OCI-LY7 (cell line): ENCODE measurements around the gene MYBPC1. TPM values are rescaled to one million over a fixed set of nuclear protein-coding genes. Genes with fewer than 3 reads are reported as not detected.

Experiments
- BruUV-seq: library from RNA; stranded (reverse); fragments of 400-500 nt; replicated peaks from 2 replicates; lab custom pipeline; 2021; lab: Mats Ljungman, UMichigan
- CTCF ChIA-PET: fragments of 300-600 bp; sonication (Branson Sonifier 250); formaldehyde crosslinking; loops from one replicate; lab custom pipeline; 2022; ENCODE audit warnings: antibody characterized with exemption; ENCODE audit not compliant: unreplicated experiment; lab: Charles Lee
- POLR2A ChIA-PET: fragments of 300-600 bp; sonication (Branson Sonifier 250); formaldehyde crosslinking; loops from one replicate; lab custom pipeline; 2022; ENCODE audit warnings: antibody characterized with exemption; lab: Charles Lee
- DNase-seq: peaks from one replicate; pipeline ENCODE4 v3.0.0-alpha.2; 2015; ENCODE audit warnings: low spot score
- H2AFZ ChIP-seq: fragments of 200-600 bp; sonication (generic), shearing (Covaris generic); 2 replicates; pipeline ENCODE4 v1.6.1; 2014; ENCODE audit warnings: mild to moderate bottlenecking, antibody characterized with exemption, low read length, moderate library complexity
- H3K27ac ChIP-seq: fragments of 200-600 bp; sonication (generic); 2 replicates; pipeline ENCODE4 v1.5.1; 2014; ENCODE audit warnings: mixed run types, low read depth, mild to moderate bottlenecking, moderate library complexity, low read length, inconsistent platforms; ENCODE audit not compliant: poor library complexity, severe bottlenecking
- H3K36me3 ChIP-seq: fragments of 200-600 bp; sonication (generic); 2 replicates; pipeline ENCODE4 v1.6.1; 2014; ENCODE audit warnings: mild to moderate bottlenecking, antibody characterized with exemption, low read length, moderate library complexity, mixed read lengths; ENCODE audit not compliant: insufficient read depth
- H3K4me1 ChIP-seq: fragments of 200-600 bp; sonication (generic); 2 replicates; pipeline ENCODE4 v1.5.1; 2014; ENCODE audit warnings: mild to moderate bottlenecking, low read length; ENCODE audit not compliant: insufficient read depth, poor library complexity, severe bottlenecking
- H3K4me2 ChIP-seq: fragments of 200-600 bp; sonication (generic); 2 replicates; pipeline ENCODE4 v1.6.1; 2014; ENCODE audit warnings: mild to moderate bottlenecking, low read length
- H3K4me3 ChIP-seq: fragments of 200-600 bp; sonication (generic); 2 replicates; pipeline ENCODE4 v1.5.1; 2014; ENCODE audit warnings: mild to moderate bottlenecking, low read depth, low read length; ENCODE audit not compliant: poor library complexity, severe bottlenecking
- H3K79me2 ChIP-seq: fragments of 200-600 bp; sonication (generic); 2 replicates; pipeline ENCODE4 v1.6.1; 2016; ENCODE audit warnings: low read depth, mild to moderate bottlenecking, low read length, moderate library complexity, mixed read lengths; ENCODE audit not compliant: insufficient read depth
- H3K9me2 ChIP-seq: fragments of 200-600 bp; sonication (generic); 2 replicates; pipeline ENCODE4 v1.6.1; 2016; ENCODE audit warnings: mild to moderate bottlenecking, low read length, mixed read lengths; ENCODE audit not compliant: insufficient read depth
- H3K9me3 ChIP-seq: fragments of 200-600 bp; sonication (generic); 2 replicates; pipeline ENCODE4 v1.6.1; 2014; ENCODE audit warnings: mild to moderate bottlenecking, mixed run types, low read length, mixed read lengths
- H4K20me1 ChIP-seq: fragments of 200-600 bp; sonication (generic); 2 replicates; pipeline ENCODE4 v1.6.1; 2014; ENCODE audit warnings: mild to moderate bottlenecking, antibody characterized with exemption, low read length, moderate library complexity, mixed read lengths; ENCODE audit not compliant: insufficient read depth
- CTCF ChIP-seq: fragments of 200-600 bp; sonication (generic); conservative IDR thresholded peaks from 2 replicates; pipeline ENCODE4 v1.5.1; 2014; ENCODE audit warnings: mild to moderate bottlenecking, antibody characterized with exemption, low read length, moderate library complexity, mixed read lengths
- EZH2phosphoT487 ChIP-seq: fragments of 200-600 bp; sonication (generic); IDR thresholded peaks from 2 replicates; pipeline ENCODE4 v1.6.1; 2018; ENCODE audit warnings: low read depth, borderline replicate concordance, mild to moderate bottlenecking, mixed run types, antibody characterized with exemption, low read length, moderate library complexity, mixed read lengths
- intact Hi-C: fragments of 100-400 bp; cut with micrococcal nuclease; formaldehyde crosslinking; loops from one replicate; pipeline ENCODE4 v1.10.0; 2022; ENCODE audit not compliant: unreplicated experiment
- total RNA-seq, 2 experiments: library from RNA; depleted of rRNA in 1 of 2; stranded (reverse); fragments of >200 nt in 1 of 2; shearing (Covaris generic) in 1 of 2; gene quantifications; 2 replicates each; pipeline ENCODE4 v1.2.3, GENCODE V29; 2014 to 2022

MYBPC1 gene
- total RNA-seq, 2 experiments from 2014 or later, result not detected

- Histone ChIP-seq H3K4me2 (no peak overlapping the region), H3K4me3 (no peak overlapping the region), H2AFZ (no peak overlapping the region), H3K79me2 (peaks cover 19% of the 10 kb centered on the region; the same call in 1 of the 2 replicates), H3K27ac (no peak overlapping the region), H4K20me1 (0 out of 2 replicates have a peak, but pooled peaks cover 3% of the 10 kb centered on the region), H3K9me2 (no peaks in the 10 kb centered on the region), H3K36me3 (no peaks in the 10 kb centered on the region; the same call in 1 of the 2 replicates), H3K4me1 (peaks cover 4% of the 10 kb centered on the region), H3K9me3 (no peaks in the 10 kb centered on the region)
- POLR2A ChIA-PET, result no interaction called here
- TF ChIP-seq CTCF (no peak), EZH2phosphoT487 (no peak)
- intact Hi-C loops, result no loop called here
- DNase-seq, result no peak
- CTCF ChIA-PET, result no interaction called here
- BruUV-seq, result no TSS peak
Observed at GRCh38 chr12:101710288-101710687, 115.5 kb downstream of the MYBPC1 start.

GRCh38 chr12:101713059-101713682 is 118.4 kb downstream of the MYBPC1 start:
- Histone ChIP-seq H3K36me3 (peaks cover 6% of the 10 kb centered on the region; the same call in 1 of the 2 replicates), H3K9me2 (no peaks in the 10 kb centered on the region), H3K79me2 (peaks cover 17% of the 10 kb centered on the region; the same call in 1 of the 2 replicates), H2AFZ (no peak overlapping the region), H3K9me3 (no peaks in the 10 kb centered on the region), H3K27ac (no peak overlapping the region), H3K4me2 (no peak overlapping the region), H4K20me1 (0 out of 2 replicates have a peak, but pooled peaks cover 3% of the 10 kb centered on the region), H3K4me3 (no peak overlapping the region), H3K4me1 (peaks cover 4% of the 10 kb centered on the region)
- no peak for DNase-seq
- ChIA-PET POLR2A (interaction anchor here (0.7 to 1.7 kb wide), 2 partner anchors 30 to 137 kb away, joined by 3 to 4 read pairs; no protein-coding TSS in a partner anchor), CTCF (no interaction called here)
- intact Hi-C loops, result no loop called here
- no TSS peak for BruUV-seq
- TF ChIP-seq EZH2phosphoT487 (no peak), CTCF (no peak)

- H3K4me3 ChIP-seq, result no peak overlapping the region
- H2AFZ ChIP-seq, result no peak overlapping the region
- no peak for DNase-seq
- intact Hi-C loops, result no loop called here
- H3K27ac ChIP-seq, result no peak overlapping the region
- TF ChIP-seq CTCF (no peak), EZH2phosphoT487 (no peak)
- peaks cover 4% of the 10 kb centered on the region for H3K4me1 ChIP-seq
- BruUV-seq, result no TSS peak
- no peaks in the 10 kb centered on the region for H3K9me3 ChIP-seq
- H3K36me3 ChIP-seq, result peaks cover 6% of the 10 kb centered on the region; the same call in 1 of the 2 replicates
- H3K79me2 ChIP-seq, result peaks cover 10% of the 10 kb centered on the region; the same call in 1 of the 2 replicates
- CTCF ChIA-PET, result no interaction called here
- no peaks in the 10 kb centered on the region for H3K9me2 ChIP-seq
- H3K4me2 ChIP-seq, result no peak overlapping the region
- POLR2A ChIA-PET, result interaction anchor here (0.5 to 1.7 kb wide), 4 partner anchors 9 to 137 kb away, joined by 3 to 4 read pairs (median 3); no protein-coding TSS in a partner anchor
- H4K20me1 ChIP-seq, result 0 out of 2 replicates have a peak, but pooled peaks cover 3% of the 10 kb centered on the region
Observed at GRCh38 chr12:101713930-101714329, 119.2 kb downstream of the MYBPC1 start.
